Suprapubic skin (tissue), 4 donors: Measurements from ENCODE around the gene TMEM132D.

Experiments used
- EP300 ChIP-seq: sonication (generic); formaldehyde crosslinking; IDR thresholded peaks from one replicate; pipeline ENCODE4 v1.6.1; 2017; ENCODE audit warnings: antibody characterized with exemption
- POLR2A ChIP-seq, 2 donors: fragments of 450-650 bp; IDR thresholded peaks; one replicate each; pipeline ENCODE4 v1.6.1; 2017; ENCODE audit warnings: antibody characterized with exemption in 2 of 2, mild to moderate bottlenecking in 2 of 2, moderate library complexity in 2 of 2
- POLR2AphosphoS5 ChIP-seq, 3 donors: sonication (generic); formaldehyde crosslinking; IDR thresholded peaks; one replicate each; pipeline ENCODE4 v1.6.1; 2017; ENCODE audit warnings: antibody characterized with exemption in 3 of 3
- TF ChIP-seq, protein P1 (sequence below), 2 donors: fragments of 200-600 bp in 1 of 2; fragments of 450-650 bp in 1 of 2; sonication (generic) in 1 of 2; IDR thresholded peaks; one replicate each; pipeline ENCODE4 v1.5.1; 2016 to 2019; ENCODE audit warnings: antibody characterized with exemption in 2 of 2, mild to moderate bottlenecking in 1 of 2, moderate library complexity in 1 of 2

DNA sequence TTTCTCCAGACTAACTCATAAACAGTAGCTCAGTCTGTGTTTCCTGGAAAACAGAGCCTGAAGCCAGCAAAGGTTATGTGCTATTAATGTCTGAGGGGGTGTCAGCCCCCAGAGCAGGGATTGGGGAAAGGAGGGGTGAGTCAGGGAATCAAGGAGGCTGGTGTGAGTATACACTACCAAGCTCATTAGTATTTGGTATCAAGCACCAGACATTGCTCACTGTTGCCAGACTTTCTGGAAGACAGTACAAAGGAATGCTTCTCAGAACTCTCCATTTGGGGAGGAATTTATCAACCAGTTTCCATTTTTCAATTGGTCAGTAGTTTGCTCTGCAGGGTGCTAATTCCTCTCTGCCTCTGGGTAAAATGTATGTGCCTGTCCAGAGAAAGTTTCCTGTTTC lies 607.2 kb downstream of the TMEM132D start:
- TF ChIP-seq, protein P1, sequence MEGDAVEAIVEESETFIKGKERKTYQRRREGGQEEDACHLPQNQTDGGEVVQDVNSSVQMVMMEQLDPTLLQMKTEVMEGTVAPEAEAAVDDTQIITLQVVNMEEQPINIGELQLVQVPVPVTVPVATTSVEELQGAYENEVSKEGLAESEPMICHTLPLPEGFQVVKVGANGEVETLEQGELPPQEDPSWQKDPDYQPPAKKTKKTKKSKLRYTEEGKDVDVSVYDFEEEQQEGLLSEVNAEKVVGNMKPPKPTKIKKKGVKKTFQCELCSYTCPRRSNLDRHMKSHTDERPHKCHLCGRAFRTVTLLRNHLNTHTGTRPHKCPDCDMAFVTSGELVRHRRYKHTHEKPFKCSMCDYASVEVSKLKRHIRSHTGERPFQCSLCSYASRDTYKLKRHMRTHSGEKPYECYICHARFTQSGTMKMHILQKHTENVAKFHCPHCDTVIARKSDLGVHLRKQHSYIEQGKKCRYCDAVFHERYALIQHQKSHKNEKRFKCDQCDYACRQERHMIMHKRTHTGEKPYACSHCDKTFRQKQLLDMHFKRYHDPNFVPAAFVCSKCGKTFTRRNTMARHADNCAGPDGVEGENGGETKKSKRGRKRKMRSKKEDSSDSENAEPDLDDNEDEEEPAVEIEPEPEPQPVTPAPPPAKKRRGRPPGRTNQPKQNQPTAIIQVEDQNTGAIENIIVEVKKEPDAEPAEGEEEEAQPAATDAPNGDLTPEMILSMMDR (IDR thresholded peaks at IDR 0.05), result no peak
- TF ChIP-seq EP300 (no peak), POLR2A (IDR thresholded peaks at IDR 0.05) (no peak), POLR2AphosphoS5 (IDR thresholded peaks at IDR 0.05) (no peak)
